Hematopoietic multipotent progenitor cell treated with erythropoietin and hydrocortisone succinate and interleukin-3 and kit ligand, for 6 days (in vitro differentiated cells): ENCODE results near the gene ZNF419.

Source experiments
- DNase-seq: peaks from one replicate; pipeline ENCODE4 v3.0.0-alpha.2; 2015

Gene ZNF419

DNA sequence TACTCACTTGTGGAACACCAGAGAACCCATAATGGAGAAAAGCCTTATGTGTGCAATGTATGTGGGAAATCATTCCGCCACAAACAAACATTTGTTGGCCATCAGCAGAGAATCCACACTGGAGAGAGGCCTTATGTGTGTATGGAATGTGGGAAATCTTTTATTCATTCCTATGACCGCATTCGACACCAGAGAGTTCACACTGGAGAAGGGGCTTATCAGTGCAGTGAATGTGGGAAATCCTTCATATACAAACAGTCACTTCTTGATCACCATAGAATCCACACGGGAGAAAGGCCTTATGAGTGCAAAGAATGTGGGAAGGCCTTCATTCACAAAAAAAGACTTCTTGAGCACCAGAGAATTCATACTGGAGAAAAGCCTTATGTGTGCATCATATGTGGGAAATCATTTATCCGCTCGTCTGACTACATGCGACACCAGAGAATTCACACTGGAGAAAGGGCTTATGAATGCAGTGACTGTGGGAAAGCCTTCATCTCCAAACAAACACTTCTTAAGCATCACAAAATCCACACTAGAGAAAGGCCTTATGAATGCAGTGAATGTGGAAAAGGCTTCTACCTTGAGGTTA, 50.5 kb downstream of the ZNF419 start:
- no peak for DNase-seq
